Ascending aorta (tissue), 2 donors: ENCODE data around the gene TIPARP. TPM values are rescaled to one million over a fixed set of nuclear protein-coding genes. Genes with fewer than 3 reads are reported as not detected.
A peak's percentile ranks its signal among the peaks of the same experiment; 100 is the strongest.

ENCODE experiments used
- DNase-seq, 2 donors: peaks; one replicate each; pipeline ENCODE4 v3.0.0-alpha.2; 2019; ENCODE audit warnings: low spot score in 2 of 2
- H3K27ac ChIP-seq, 2 donors: fragments of 200-600 bp; sonication (generic); one replicate each; pipeline ENCODE4 v1.5.1; 2016 to 2017; ENCODE audit warnings: mild to moderate bottlenecking in 1 of 2
- H3K27me3 ChIP-seq: fragments of 200-600 bp; sonication (generic); one replicate; pipeline ENCODE4 v1.5.1; 2017
- H3K36me3 ChIP-seq, 2 donors: fragments of 200-600 bp; sonication (generic); one replicate each; pipeline ENCODE4 v1.5.1; 2016
- H3K4me1 ChIP-seq, 2 donors: fragments of 200-600 bp; sonication (generic); one replicate each; pipeline ENCODE4 v1.5.1; 2016 to 2017; ENCODE audit warnings: mild to moderate bottlenecking in 1 of 2
- H3K4me3 ChIP-seq, 2 donors: fragments of 200-600 bp; sonication (generic); one replicate each; pipeline ENCODE4 v1.5.1; 2016 to 2017; ENCODE audit warnings: mild to moderate bottlenecking in 1 of 2
- H3K9me3 ChIP-seq, 2 donors: fragments of 200-600 bp; sonication (generic); one replicate each; pipeline ENCODE4 v1.5.1; 2016
- intact Hi-C: fragments of 100-400 bp; cut with DNase I; formaldehyde crosslinking; loops from one replicate; pipeline ENCODE4 v1.15.1; 2023
- total RNA-seq: library from RNA; depleted of rRNA; stranded (reverse); fragments of >200 nt; gene quantifications from one replicate; pipeline ENCODE4 v1.1.0, GENCODE V29; 2016
- TF ChIP-seq, protein P1 (sequence below), 3 experiments: fragments of 200-600 bp in 2 of 3; fragments of 450-650 bp in 1 of 3; sonication (generic) in 2 of 3; IDR thresholded peaks; one replicate each; pipeline ENCODE4 v1.5.1; 2016 to 2019; ENCODE audit warnings: antibody characterized with exemption in 3 of 3, mild to moderate bottlenecking in 1 of 3, moderate library complexity in 1 of 3

Gene TIPARP
- total RNA-seq, 1 donor from 2014 or later, result 7.2 TPM

DNA sequence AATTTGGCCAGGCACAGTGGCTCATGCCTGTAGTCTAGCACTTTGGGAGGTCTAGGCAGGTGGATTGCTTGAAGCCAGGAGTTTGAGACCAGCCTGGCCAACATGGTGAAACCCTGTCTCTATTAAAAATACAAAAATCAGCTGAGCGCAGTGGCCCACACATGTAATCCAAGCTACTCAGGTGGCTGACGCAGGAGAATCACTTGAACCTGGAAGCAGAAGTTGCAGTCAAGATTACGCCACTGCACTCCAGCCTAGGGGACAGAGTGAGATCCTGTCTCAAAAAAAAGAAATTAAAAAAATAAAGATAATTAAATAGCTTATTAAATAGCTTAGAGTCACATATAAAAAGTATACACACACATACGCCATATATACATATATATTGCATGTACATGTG, 3.7 kb upstream of the TIPARP start:
- DNase-seq, result no peak
- H3K27me3 ChIP-seq, result no peaks in the 10 kb centered on the region
- TF ChIP-seq, protein P1, sequence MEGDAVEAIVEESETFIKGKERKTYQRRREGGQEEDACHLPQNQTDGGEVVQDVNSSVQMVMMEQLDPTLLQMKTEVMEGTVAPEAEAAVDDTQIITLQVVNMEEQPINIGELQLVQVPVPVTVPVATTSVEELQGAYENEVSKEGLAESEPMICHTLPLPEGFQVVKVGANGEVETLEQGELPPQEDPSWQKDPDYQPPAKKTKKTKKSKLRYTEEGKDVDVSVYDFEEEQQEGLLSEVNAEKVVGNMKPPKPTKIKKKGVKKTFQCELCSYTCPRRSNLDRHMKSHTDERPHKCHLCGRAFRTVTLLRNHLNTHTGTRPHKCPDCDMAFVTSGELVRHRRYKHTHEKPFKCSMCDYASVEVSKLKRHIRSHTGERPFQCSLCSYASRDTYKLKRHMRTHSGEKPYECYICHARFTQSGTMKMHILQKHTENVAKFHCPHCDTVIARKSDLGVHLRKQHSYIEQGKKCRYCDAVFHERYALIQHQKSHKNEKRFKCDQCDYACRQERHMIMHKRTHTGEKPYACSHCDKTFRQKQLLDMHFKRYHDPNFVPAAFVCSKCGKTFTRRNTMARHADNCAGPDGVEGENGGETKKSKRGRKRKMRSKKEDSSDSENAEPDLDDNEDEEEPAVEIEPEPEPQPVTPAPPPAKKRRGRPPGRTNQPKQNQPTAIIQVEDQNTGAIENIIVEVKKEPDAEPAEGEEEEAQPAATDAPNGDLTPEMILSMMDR (IDR thresholded peaks at IDR 0.05), result no peak
- no peak overlapping the region for H3K27ac ChIP-seq
- no peak overlapping the region for H3K4me3 ChIP-seq
- H3K36me3 ChIP-seq, result no peaks in the 10 kb centered on the region
- no peaks in the 10 kb centered on the region for H3K9me3 ChIP-seq
- H3K4me1 ChIP-seq, result peaks cover 0 to 2% of the 10 kb centered on the region in 2 donors
- intact Hi-C loops, result loop anchor here (5.0 kb wide), 2 partner anchors 798 to 818 kb away; partner anchors contain the start of genes GMPS and SLC33A1

- TF ChIP-seq, protein P1 (IDR thresholded peaks at IDR 0.05), result no peak
- H3K4me3 ChIP-seq, result peak overlapping the region; percentile 70 to 92
- no peak for DNase-seq
Observed at GRCh38 chr3:156673732-156674045, 701 bp upstream of the TIPARP start.

GRCh38 chr3:156674911-156675829, 780 bp downstream of the TIPARP start:
- Histone ChIP-seq H3K9me3 (no peaks in the 10 kb centered on the region), H3K27ac (peak overlapping the region; percentile 93 to 96), H3K36me3 (peaks cover 0 to 18% of the 10 kb centered on the region in 2 donors), H3K4me3 (peak overlapping the region; percentile 70 to 92), H3K27me3 (no peaks in the 10 kb centered on the region), H3K4me1 (peaks cover 0 to 16% of the 10 kb centered on the region in 2 donors)
- intact Hi-C loops, result loop anchor here (1.0 to 5.0 kb wide), 12 partner anchors 70 to 823 kb away; partner anchors contain the start of genes CCNL1, GMPS, SLC33A1 and SSR3
- DNase-seq, result peak in 1 of 2 donors; percentile 76
- TF ChIP-seq, protein P1 (IDR thresholded peaks at IDR 0.05), result peak; percentile 17 to 51 (median 44)

More at GRCh38 chr3:156673732-156674045, 701 bp upstream of the TIPARP start:
- H3K27me3 ChIP-seq, result no peaks in the 10 kb centered on the region
- peak overlapping the region; percentile 93 to 96 for H3K27ac ChIP-seq
- H3K4me1 ChIP-seq, result peaks cover 0 to 11% of the 10 kb centered on the region in 2 donors
- peaks cover 0 to 6% of the 10 kb centered on the region in 2 donors for H3K36me3 ChIP-seq
- no peaks in the 10 kb centered on the region for H3K9me3 ChIP-seq
- intact Hi-C loops, result loop anchor here (1.0 to 5.0 kb wide), 12 partner anchors 69 to 821 kb away; partner anchors contain the start of genes CCNL1, GMPS, SLC33A1 and SSR3

GRCh38 chr3:156675830-156676767, 1.7 kb downstream of the TIPARP start:
- Histone ChIP-seq H3K4me3 (peak overlapping the region; percentile 70 to 92), H3K4me1 (peaks cover 4 to 16% of the 10 kb centered on the region in 2 donors), H3K27me3 (no peaks in the 10 kb centered on the region), H3K9me3 (no peaks in the 10 kb centered on the region), H3K36me3 (peaks cover 0 to 26% of the 10 kb centered on the region in 2 donors), H3K27ac (peak overlapping the region; percentile 93 to 96)
- TF ChIP-seq, protein P1 (IDR thresholded peaks at IDR 0.05), result no peak
- peak in 1 of 2 donors; percentile 79 for DNase-seq
- intact Hi-C loops, result loop anchor here (2.0 kb wide), 5 partner anchors 71 to 527 kb away; no protein-coding TSS in a partner anchor
